Kidney (tissue), 14 donors: ENCODE results near the gene PPM1H. TPM values are rescaled to one million over a fixed set of nuclear protein-coding genes. Genes with fewer than 3 reads are reported as not detected.
A peak's percentile ranks its signal among the peaks of the same experiment; 100 is the strongest.

Experiments used
- DNase-seq, 5 donors: peaks; one replicate each; pipeline ENCODE4 v3.0.0-alpha.2; 2013 to 2020
- FAIRE-seq: peaks from 2 replicates; lab custom pipeline; 2012; peaks lifted over from hg19 to GRCh38; lab: Jason Lieb, UNC
- H3K27ac ChIP-seq, 2 donors: one replicate each; pipeline ENCODE4 v1.7.0; 2013; ENCODE audit warnings: low read depth in 2 of 2, low read length in 2 of 2, inconsistent platforms in 1 of 2
- H3K27me3 ChIP-seq: one replicate; pipeline ENCODE4 v1.7.1; 2013; ENCODE audit warnings: low read length, inconsistent platforms; ENCODE audit not compliant: control insufficient read depth, insufficient read depth
- H3K36me3 ChIP-seq, 3 donors: one replicate each; pipeline versions ENCODE4 v1.7.0 to v1.7.1; 2013; ENCODE audit warnings: low read length in 3 of 3, control low read depth in 1 of 3, inconsistent platforms in 1 of 3; ENCODE audit not compliant: insufficient read depth in 3 of 3, control insufficient read depth in 2 of 3
- H3K4me1 ChIP-seq, 3 donors: one replicate each; pipeline versions ENCODE4 v1.7.0 to v1.7.1; 2013; ENCODE audit warnings: low read length in 3 of 3, inconsistent platforms in 1 of 3, low read depth in 1 of 3; ENCODE audit not compliant: control insufficient read depth in 2 of 3, insufficient read depth in 2 of 3
- H3K4me3 ChIP-seq, 3 donors: one replicate each; pipeline versions ENCODE4 v1.7.0 to v1.8.1; 2013; ENCODE audit warnings: low read length in 3 of 3, control low read depth in 1 of 3, inconsistent platforms in 1 of 3
- H3K9ac ChIP-seq, 3 donors: one replicate each; pipeline versions ENCODE4 v1.7.0 to v1.7.1; 2013; ENCODE audit warnings: low read length in 3 of 3, control low read depth in 1 of 3, inconsistent platforms in 1 of 3
- H3K9me3 ChIP-seq, 3 donors: one replicate each; pipeline versions ENCODE4 v1.7.0 to v1.7.1; 2013; ENCODE audit warnings: low read length in 3 of 3, control low read depth in 1 of 3, inconsistent platforms in 1 of 3; ENCODE audit not compliant: control insufficient read depth in 2 of 3, insufficient read depth in 1 of 3
- CTCF ChIP-seq: IDR thresholded peaks from 3 replicates; pipeline ENCODE4 v1.5.1; 2012; ENCODE audit warnings: mild to moderate bottlenecking, moderate library complexity, borderline replicate concordance; ENCODE audit not compliant: insufficient read depth; ENCODE audit errors: extremely low read depth
- intact Hi-C: fragments of 100-400 bp; cut with DNase I; formaldehyde crosslinking; loops from one replicate; pipeline ENCODE4 v1.11.1; 2022
- polyA plus RNA-seq: library from polyadenylated mRNA; stranded (reverse); fragments of 350-450 nt; fragmentation: Illumina TruSeq; extraction: RNeasy Lipid Tissue Mini Kit (QIAGEN cat#74804); gene quantifications from one replicate; pipeline ENCODE4 v1.2.3, GENCODE V29; 2014; ENCODE audit warnings: low read depth, low replicate concordance; ENCODE audit not compliant: insufficient read depth
- total RNA-seq: library from RNA; stranded (reverse); fragmentation: NEBNext Ultra II Directional; extraction: Animal tissue kit (Norgen Biotek cat#: 25700); gene quantifications from one replicate; pipeline ENCODE4 v1.2.1, GENCODE V29; 2021
- donor health status: control.
- donor health status: control.
- donor health status: control.
- donor health status: control.
- donor health status: control.
- donor health status: DM: yes; HTN: yes; CAD: no.
- donor health status: Normal renal cell carcinoma (clear cell type).

Gene PPM1H
- total and polyA plus RNA-seq, 2 donors from 2014 or later: 8.7 to 25.0 TPM

DNA sequence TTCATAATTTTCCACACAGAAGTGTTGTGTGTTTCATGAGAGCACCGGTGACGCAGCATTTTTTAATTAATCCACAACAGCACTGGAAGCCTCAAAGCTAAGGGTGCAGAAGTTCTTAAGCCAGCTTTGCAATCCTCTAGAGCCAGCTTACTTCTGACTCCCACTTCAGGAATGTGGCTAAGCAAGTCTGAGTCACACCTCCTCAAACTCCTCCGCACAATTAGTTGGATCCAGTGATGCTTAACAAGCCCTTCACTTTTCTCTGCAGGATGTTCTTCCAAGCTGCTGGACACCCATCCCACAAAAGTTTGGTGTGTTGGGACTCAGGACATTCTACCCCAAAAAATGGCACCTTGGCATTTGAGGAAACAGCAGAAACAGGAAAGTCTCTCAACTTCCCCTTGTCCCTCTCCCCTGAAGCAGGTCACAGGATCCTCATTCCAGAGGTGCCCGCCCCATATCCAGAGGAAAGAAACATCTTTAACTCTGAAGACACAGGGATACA is 210.0 kb downstream of the PPM1H start:
- peak overlapping the region; percentile 53 to 84 for H3K27ac ChIP-seq
- no peaks in the 10 kb centered on the region for H3K9me3 ChIP-seq
- FAIRE-seq (peak; percentile 81), DNase-seq (peak in 4 of 5 donors; percentile 66 to 94 (median 86))
- no peak overlapping the region for H3K9ac ChIP-seq
- peaks cover 0 to under 1% (median 0%) of the 10 kb centered on the region in 3 donors for H3K36me3 ChIP-seq
- no peak overlapping the region for H3K4me3 ChIP-seq
- intact Hi-C loops: no loop called here
- H3K4me1 ChIP-seq: peaks cover 4 to 12% (median 12%) of the 10 kb centered on the region in 3 donors
- no peaks in the 10 kb centered on the region for H3K27me3 ChIP-seq
- no peak for TF ChIP-seq CTCF

DNA sequence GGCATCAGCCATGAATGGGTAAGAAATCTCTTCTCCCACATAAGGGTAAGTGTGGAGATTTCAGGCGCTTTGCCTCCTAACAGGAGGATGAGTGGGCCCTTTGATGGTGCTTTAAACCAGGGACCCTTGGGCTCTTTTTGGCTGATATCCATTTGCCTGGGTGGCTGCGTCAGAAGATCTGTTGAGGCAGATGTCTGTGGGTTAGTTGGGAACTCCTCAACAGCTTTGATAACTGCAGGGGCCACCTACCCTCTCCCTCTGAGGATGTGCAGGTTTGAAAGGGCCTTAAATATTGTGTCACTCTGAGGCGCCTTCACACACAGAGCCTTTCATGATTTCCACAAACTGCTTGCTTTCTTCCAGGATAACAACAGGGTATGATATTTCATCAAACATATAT is 210.7 kb downstream of the PPM1H start:
- Histone ChIP-seq H3K36me3 (peaks cover 0 to 4% (median 0%) of the 10 kb centered on the region in 3 donors), H3K9me3 (no peaks in the 10 kb centered on the region), H3K9ac (peak overlapping the region in 1 of 3 donors; percentile 41), H3K27me3 (no peaks in the 10 kb centered on the region), H3K4me3 (no peak overlapping the region), H3K4me1 (peaks cover 5 to 12% (median 12%) of the 10 kb centered on the region in 3 donors), H3K27ac (peak overlapping the region; percentile 26 to 82)
- DNase-seq (no peak), FAIRE-seq (no peak)
- intact Hi-C loops: no loop called here
- no peak for TF ChIP-seq CTCF

DNA sequence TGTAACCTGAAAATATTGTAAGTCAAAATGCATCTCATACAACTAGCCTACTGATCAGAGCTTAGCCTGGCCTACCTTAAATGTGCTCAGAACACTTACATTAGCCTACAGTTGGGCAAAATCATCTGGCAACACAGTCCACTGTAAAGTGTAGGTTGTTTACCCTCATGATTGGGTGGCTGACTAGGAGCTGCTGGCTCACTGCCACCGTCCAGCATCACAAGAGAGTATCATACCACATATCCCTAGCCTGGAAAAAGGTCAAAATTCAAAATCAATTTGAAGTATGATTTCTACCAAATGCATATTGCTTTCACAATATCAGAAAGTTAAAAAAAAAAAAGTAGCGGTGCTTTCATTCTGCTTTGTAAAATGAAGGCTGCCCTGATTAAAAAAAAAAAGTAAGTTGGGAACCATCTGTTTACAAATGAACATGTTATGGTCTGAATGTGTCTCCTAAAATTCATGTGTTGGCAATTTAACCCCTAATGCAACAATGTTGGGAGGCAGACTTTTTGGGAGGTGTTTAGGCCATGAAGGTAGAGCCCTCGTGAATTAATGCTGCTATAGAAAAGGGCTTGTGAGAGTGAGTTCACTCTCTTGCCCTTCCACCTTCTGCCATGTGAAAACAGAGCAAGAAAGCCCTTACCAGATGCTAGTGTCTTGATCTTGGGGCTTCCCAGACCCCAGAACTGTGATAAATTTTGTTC is 211.8 kb downstream of the PPM1H start:
- H3K27me3 ChIP-seq: no peaks in the 10 kb centered on the region
- TF ChIP-seq CTCF: no peak
- DNase-seq (no peak), FAIRE-seq (no peak)
- intact Hi-C loops: no loop called here
- no peak overlapping the region for H3K4me3 ChIP-seq
- peaks cover 0 to 4% (median 0%) of the 10 kb centered on the region in 3 donors for H3K36me3 ChIP-seq
- H3K4me1 ChIP-seq: peaks cover 5 to 12% (median 5%) of the 10 kb centered on the region in 3 donors
- H3K27ac ChIP-seq: peak overlapping the region in 1 of 2 donors; percentile 38
- H3K9me3 ChIP-seq: no peaks in the 10 kb centered on the region
- H3K9ac ChIP-seq: no peak overlapping the region
